ENCODE measurements around the gene RGL3. TPM values are rescaled to one million over a fixed set of nuclear protein-coding genes. Genes with fewer than 3 reads are reported as not detected.

RGL3 gene
- total RNA-seq, 1 donor: 2.3 TPM

DNA sequence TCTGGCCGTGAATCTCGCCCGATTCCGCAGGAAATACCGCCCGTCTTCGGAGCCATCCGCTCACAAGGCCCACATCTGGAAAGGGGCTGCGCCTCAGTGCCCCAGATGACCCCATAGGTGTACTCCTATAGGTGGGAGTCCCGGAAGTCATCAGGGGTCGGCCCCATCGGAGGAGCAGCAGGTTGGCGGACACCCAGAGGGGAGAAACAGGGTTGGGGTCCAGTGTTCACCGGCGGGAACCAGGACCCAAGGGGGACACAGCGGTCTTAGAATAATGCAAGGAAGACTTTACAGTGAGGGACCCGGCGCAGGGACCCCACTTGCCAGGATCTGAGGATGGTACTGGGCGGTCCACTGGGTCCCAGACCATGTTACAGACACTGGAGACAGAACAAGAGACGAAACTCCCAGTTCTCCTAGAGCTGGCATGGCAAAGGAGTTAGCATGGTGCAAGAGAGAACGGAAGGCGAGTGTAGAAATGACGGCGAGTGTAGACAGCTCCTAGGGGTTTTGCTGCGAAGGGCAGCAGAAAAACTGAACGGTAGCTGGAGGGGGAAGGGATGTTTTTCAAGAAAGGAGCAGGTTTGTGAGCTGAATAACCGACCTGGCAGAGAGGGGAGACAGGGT lies 4.2 kb upstream of the RGL3 start:
- TF ChIP-seq, protein P1, sequence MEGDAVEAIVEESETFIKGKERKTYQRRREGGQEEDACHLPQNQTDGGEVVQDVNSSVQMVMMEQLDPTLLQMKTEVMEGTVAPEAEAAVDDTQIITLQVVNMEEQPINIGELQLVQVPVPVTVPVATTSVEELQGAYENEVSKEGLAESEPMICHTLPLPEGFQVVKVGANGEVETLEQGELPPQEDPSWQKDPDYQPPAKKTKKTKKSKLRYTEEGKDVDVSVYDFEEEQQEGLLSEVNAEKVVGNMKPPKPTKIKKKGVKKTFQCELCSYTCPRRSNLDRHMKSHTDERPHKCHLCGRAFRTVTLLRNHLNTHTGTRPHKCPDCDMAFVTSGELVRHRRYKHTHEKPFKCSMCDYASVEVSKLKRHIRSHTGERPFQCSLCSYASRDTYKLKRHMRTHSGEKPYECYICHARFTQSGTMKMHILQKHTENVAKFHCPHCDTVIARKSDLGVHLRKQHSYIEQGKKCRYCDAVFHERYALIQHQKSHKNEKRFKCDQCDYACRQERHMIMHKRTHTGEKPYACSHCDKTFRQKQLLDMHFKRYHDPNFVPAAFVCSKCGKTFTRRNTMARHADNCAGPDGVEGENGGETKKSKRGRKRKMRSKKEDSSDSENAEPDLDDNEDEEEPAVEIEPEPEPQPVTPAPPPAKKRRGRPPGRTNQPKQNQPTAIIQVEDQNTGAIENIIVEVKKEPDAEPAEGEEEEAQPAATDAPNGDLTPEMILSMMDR (IDR thresholded peaks at IDR 0.05; ENCODE audit: insufficient read depth, low read length): no peak
- no peak for DNase-seq (ENCODE audit: low read depth)
- no peak overlapping the region for H3K4me3 ChIP-seq (ENCODE audit: low read depth, low read length)

DNA sequence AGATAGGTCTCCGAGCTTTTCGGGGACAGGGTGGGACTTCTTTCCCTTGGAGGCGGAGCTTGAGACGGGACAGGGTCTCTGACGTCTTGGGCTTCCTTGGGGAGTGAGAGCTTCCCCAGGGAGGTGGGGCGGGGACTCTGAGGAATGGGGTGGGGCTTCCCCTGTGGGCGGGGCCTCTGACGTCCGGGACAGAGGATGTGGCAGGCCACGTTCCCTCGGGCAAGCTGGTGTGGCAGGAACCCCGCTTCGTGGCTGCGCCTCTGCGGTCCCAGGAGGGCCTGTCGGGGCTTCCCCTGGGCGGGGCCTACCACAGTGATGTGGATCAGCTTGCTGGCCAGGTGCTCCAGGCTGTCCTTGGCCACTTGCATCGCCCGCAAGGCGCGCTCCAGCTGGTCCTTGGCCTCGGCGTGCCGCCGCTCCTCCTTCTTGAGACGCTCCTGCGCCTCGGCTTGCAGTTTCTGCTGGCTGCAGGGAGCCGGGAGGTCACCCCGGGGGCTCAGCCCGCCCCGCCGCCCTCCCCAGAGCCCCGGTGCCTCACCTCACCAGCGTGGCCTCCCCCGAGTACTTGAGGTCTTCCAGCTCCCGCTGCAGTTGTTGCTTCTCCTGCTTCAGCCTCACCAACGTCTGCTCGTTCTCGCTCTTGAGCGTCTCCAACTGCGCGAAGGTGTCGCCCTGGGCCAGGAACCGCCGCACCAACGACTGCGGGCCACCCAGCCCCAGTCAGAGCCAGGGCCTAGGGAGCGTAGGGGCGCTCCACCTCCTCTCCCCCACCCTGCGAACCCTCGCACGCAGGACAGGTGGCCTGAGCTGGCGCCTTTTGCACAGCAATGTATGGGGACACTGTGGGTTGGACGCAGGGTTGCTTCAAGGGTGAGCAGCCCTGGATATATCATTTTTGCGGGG lies 3.3 kb upstream of the RGL3 start:
- no peak overlapping the region for H3K4me3 ChIP-seq (ENCODE audit: low read depth, low read length)
- TF ChIP-seq, protein P1 (IDR thresholded peaks at IDR 0.05; ENCODE audit: insufficient read depth, low read length): no peak
- DNase-seq (ENCODE audit: low read depth): peak; percentile 23

DNA sequence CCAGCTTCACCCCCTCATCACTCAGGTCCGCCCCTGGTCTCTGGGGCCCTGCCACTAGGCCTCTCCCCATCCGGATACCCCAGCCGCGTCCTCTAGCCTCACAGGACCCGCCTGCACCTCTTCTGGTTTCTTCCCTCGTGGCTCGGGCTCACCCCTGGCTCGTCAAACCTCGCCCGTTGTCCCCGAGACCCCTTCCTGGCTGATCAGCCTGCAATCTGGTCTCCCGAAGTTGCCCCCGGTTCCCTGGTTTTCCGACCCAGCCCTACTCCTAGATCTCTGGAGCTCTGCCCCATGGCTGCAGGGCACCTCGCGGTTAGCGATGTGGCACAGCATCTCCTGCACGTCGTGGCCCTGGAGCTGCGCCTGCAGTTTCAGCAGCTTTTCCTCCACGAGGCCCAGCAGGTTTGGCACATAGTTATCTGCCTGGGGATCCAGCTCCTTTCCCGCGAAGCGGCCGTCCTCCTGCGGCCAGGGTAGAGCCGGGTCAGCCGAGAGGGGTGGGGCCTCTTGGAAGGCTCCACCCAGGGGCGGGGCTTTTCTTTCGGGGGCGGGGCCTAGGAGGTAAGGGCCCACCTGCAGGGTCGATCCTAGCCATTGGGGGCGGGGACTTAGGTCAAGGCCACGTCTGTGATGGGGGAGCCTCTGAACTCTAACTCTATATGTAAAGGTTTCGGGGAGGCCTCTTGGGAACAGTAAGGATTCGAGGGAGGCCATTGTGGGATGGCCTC lies 2.4 kb upstream of the RGL3 start:
- TF ChIP-seq, protein P1 (IDR thresholded peaks at IDR 0.05; ENCODE audit: insufficient read depth, low read length): no peak
- no peak for DNase-seq (ENCODE audit: low read depth)
- no peak overlapping the region for H3K4me3 ChIP-seq (ENCODE audit: low read depth, low read length)

DNA sequence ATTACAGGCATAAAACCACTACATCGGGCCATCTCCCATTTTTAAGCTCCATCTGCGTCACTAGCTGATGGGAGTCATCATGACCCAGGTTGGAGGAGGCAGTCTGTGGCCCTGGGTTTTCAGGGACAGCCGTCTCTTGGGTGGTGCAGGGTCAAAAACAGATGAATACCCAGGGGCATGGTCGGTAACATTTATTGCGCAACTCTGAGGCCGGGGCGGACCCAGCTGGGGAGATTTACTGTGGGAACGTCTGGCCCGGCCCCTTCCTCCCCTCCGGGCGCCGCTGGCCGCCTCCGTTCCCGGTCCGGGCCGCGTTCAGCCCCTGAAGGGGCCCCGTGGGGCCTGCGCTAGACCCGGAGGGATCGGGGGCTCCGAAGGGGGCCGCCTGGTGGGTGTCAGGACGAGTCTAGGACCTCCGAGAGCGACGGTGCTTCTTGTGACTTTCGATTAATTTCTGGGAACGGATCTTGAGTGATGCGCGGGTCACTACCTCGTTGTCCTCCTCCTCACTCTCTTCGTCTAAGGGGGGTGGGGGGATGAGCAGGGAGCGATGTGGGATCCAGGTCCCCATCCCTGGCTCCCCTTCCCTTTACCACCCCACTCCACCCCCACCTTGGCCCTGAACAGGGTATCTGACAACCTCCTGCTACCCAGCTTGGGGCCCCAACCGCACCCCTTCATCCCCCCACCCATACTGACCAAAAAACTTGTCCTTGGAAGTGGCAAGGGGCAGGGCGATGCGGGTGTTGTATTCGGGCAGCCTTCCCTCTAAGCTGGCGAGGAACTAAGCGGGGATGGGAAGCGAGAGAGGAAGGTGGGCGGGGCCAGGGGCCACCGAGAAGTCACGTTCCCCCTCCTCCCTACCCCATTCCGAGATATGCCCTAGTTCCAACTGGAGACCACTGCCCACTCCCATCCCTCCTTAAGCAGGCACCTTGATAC lies 1.6 kb upstream of the RGL3 start:
- TF ChIP-seq, protein P1 (IDR thresholded peaks at IDR 0.05; ENCODE audit: insufficient read depth, low read length): no peak
- peak; percentile 27 for DNase-seq (ENCODE audit: low read depth)
- H3K4me3 ChIP-seq (ENCODE audit: low read depth, low read length): no peak overlapping the region

DNA sequence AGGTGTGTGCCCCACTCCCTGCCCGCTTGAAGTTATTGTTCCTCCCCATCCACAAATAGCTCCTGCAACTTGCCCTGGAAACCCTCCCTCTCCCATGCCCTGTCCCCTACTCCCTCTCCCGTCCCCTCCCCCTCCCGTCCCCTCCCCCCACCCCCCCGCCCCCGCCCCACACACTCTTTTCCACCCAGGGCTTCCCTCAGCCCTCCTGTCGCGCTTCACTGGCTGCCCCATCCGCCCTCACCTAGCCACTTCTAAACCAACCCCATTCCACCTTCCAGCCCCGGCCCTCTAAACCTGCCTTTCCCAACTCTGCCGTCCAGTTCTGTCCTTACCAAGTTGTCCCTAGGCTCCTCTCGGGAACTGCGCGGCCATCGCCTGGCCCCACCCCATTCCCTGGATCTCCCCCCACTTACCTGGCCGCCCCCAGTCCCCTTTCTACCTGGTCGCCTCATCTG lies 993 bp downstream of the RGL3 start:
- no peak for DNase-seq (ENCODE audit: low read depth)
- H3K4me3 ChIP-seq (ENCODE audit: low read depth, low read length): no peak overlapping the region

More for the DNA sequence above, 993 bp downstream of the RGL3 start:
- TF ChIP-seq, protein P1 (IDR thresholded peaks at IDR 0.05; ENCODE audit: insufficient read depth, low read length): no peak

Measured in fibroblast of the aortic adventitia (primary cell).